GM10248 (cell line): ENCODE data around the gene BCL11A.

Source experiments
- CTCF ChIA-PET: fragments of 300-600 bp; sonication (Branson Sonifier 250); formaldehyde crosslinking; extraction: SDS; loops from one replicate; lab custom pipeline; 2021; ENCODE audit warnings: antibody characterized with exemption; lab: Yijun Ruan, JAX
- POLR2A ChIA-PET: fragments of 350-650 bp; sonication (Branson Sonifier 250); formaldehyde crosslinking; extraction: SDS; loops from one replicate; lab custom pipeline; 2020; ENCODE audit warnings: antibody characterized with exemption; lab: Yijun Ruan, JAX
- DNase-seq: peaks from one replicate; pipeline ENCODE4 v3.0.0; 2012; ENCODE audit errors: extremely low spot score
- CTCF ChIP-seq: IDR thresholded peaks from 2 replicates; pipeline ENCODE4 v1.5.1; 2012; ENCODE audit warnings: mild to moderate bottlenecking, low read depth; ENCODE audit errors: extremely low read depth, missing control alignments, control extremely low read depth

BCL11A gene

GRCh38 chr2:60516383-60516811, 37.1 kb downstream of the BCL11A start:
- ChIA-PET CTCF (interaction anchor here (1.0 to 2.9 kb wide), 7 partner anchors 9 to 543 kb away, joined by 3 to 15 read pairs (median 5); no protein-coding TSS in a partner anchor), POLR2A (no interaction called here)
- no peak for TF ChIP-seq CTCF
- DNase-seq = no peak

GRCh38 chr2:60515721-60516226, 37.7 kb downstream of the BCL11A start:
- ChIA-PET CTCF (interaction anchor here (1.0 to 2.9 kb wide), 11 partner anchors 9 to 543 kb away, joined by 3 to 15 read pairs (median 5); no protein-coding TSS in a partner anchor), POLR2A (no interaction called here)
- TF ChIP-seq CTCF = peak; percentile 3
- peak; percentile 75 for DNase-seq

DNA sequence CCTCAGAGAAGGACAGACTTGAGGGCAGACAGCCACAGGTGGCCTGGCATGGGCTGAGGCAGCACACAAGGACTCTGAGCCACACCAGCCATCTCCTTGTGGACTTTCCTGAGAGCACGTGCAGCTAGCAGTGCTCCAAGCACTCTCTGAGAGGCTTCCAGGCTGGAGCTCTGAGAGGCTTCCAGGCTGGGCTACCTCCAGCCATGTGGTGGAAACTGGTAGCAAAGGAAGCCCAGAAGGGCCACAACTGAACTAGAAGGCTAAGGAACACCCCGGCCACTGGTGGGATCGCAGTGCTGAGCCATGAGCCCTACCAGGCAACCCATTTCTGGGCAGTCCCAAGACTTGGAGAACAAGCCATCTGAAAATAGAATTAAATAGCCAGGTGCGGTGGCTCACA, 39.5 kb downstream of the BCL11A start:
- ChIA-PET POLR2A (no interaction called here), CTCF (no interaction called here)
- DNase-seq = no peak
- no peak for TF ChIP-seq CTCF

- POLR2A ChIA-PET = no interaction called here
- DNase-seq = no peak
- CTCF ChIA-PET = no interaction called here
- TF ChIP-seq CTCF = no peak
Measured at GRCh38 chr2:60513191-60513590, 40.3 kb downstream of the BCL11A start.

DNA sequence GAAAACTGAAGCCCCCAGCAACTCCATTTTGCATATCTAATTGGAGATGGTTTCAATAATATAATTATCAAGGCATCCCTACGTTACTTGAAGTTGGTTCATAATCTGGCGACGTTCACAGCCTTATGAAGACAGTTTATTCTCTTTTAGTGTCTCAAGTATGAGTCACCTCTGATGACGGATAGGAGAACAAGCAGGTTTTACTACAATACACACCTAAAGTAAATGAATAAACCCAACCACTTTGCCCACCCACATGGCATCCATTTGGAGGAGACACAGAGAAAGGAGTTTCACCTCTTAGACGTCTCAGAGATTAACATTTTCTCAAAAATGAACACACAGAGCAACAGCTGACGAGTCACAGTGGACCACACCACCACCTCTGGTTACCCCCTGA, 40.8 kb downstream of the BCL11A start:
- ChIA-PET POLR2A (no interaction called here), CTCF (interaction anchor here (1.0 kb wide), 1 partner anchor 37 kb away, joined by 3 read pairs; no protein-coding TSS in a partner anchor)
- no peak for DNase-seq
- TF ChIP-seq CTCF = no peak

DNA sequence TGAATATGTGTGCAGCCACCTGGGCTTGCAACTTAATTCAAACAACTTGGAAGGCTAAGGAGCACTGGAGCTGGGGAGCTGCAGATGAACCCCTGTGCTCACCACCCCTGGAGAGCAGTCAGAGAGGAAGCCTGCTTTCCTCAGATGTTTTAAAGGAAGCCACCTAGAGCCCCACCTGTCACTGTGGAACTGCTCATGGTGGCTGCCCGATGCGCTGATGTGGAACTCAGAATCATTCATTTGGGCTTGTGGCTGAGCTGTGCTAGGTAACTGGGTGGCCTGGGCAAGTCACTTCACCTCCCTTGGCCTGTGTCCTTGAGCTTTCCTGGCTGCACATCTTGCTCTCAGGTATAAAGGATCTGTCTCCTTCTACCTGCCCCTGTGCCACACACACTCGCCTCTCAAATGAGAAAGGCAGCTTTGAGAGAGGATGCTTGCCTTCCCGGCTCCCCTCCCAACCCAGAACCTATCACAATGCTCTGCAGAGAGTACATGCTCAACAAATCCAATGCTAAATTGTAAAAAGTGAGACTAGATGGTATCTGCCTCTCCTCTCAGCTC, 41.3 kb downstream of the BCL11A start:
- POLR2A ChIA-PET = no interaction called here
- no peak for DNase-seq
- CTCF ChIA-PET = interaction anchor here (0.8 to 1.8 kb wide), 5 partner anchors 9 to 38 kb away, joined by 3 to 5 read pairs (median 3); no protein-coding TSS in a partner anchor
- TF ChIP-seq CTCF = no peak

- ChIA-PET POLR2A (no interaction called here), CTCF (interaction anchor here (1.1 to 1.8 kb wide), 3 partner anchors 8 to 71 kb away, joined by 3 to 5 read pairs (median 4); no protein-coding TSS in a partner anchor)
- no peak for TF ChIP-seq CTCF
Measured at GRCh38 chr2:60510713-60511112, 42.7 kb downstream of the BCL11A start.

More at GRCh38 chr2:60510713-60511112, 42.7 kb downstream of the BCL11A start:
- DNase-seq = no peak
